Omental fat pad (tissue), 4 donors: Measurements from ENCODE around the gene AGXT. TPM values are rescaled to one million over a fixed set of nuclear protein-coding genes. Genes with fewer than 3 reads are reported as not detected.
A peak's percentile ranks its signal among the peaks of the same experiment; 100 is the strongest.

Source experiments
- ATAC-seq: fragments of 150-250 bp; one replicate; pipeline ENCODE4 v1.9.1; 2016; ENCODE audit warnings: mild to moderate bottlenecking, moderate library complexity; ENCODE audit not compliant: low FRiP score
- DNase-seq: peaks from one replicate; pipeline ENCODE4 v3.0.0-alpha.2; 2019; ENCODE audit warnings: low spot score
- total RNA-seq, 4 donors: library from RNA; depleted of rRNA; stranded (reverse); fragments of >200 nt; gene quantifications; one replicate each; pipeline ENCODE4 v1.1.0, GENCODE V29; 2016
- TF ChIP-seq, protein P1 (sequence below), 3 donors: fragments of 450-650 bp; IDR thresholded peaks; one replicate each; pipeline ENCODE4 v1.5.1; 2016 to 2017; ENCODE audit warnings: antibody characterized with exemption in 3 of 3, mild to moderate bottlenecking in 3 of 3, moderate library complexity in 2 of 3

The AGXT gene
- total RNA-seq, 4 donors from 2014 or later = 0.56 to 1.4 TPM; not detected in 2

DNA sequence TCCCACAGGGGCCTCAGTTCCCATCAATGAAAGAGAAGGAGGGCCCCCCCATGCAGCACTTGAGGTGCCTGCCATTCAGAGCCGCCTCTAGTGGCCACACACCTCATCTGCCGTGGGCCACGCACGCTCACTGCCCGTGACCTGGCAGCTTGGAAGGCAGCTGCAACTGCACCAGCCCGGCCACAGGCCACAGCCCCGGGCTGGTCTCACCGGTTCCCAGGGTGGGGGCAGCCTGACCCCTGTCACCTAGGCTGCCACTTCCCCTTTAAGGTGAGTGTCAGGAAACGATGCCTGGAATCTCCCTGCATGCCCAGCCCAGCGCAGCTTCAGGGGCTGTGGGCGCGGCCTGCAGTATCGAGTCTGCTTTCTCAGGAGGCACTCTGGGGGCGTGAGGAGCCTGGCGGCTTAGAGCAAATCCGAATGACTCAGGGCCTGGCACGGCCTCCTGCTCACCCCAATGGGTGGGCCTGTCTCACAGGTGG is 24.8 kb downstream of the AGXT start:
- ATAC-seq (peak; percentile 49), DNase-seq (no peak)
- TF ChIP-seq, protein P1, sequence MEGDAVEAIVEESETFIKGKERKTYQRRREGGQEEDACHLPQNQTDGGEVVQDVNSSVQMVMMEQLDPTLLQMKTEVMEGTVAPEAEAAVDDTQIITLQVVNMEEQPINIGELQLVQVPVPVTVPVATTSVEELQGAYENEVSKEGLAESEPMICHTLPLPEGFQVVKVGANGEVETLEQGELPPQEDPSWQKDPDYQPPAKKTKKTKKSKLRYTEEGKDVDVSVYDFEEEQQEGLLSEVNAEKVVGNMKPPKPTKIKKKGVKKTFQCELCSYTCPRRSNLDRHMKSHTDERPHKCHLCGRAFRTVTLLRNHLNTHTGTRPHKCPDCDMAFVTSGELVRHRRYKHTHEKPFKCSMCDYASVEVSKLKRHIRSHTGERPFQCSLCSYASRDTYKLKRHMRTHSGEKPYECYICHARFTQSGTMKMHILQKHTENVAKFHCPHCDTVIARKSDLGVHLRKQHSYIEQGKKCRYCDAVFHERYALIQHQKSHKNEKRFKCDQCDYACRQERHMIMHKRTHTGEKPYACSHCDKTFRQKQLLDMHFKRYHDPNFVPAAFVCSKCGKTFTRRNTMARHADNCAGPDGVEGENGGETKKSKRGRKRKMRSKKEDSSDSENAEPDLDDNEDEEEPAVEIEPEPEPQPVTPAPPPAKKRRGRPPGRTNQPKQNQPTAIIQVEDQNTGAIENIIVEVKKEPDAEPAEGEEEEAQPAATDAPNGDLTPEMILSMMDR (IDR thresholded peaks at IDR 0.05) = no peak

DNA sequence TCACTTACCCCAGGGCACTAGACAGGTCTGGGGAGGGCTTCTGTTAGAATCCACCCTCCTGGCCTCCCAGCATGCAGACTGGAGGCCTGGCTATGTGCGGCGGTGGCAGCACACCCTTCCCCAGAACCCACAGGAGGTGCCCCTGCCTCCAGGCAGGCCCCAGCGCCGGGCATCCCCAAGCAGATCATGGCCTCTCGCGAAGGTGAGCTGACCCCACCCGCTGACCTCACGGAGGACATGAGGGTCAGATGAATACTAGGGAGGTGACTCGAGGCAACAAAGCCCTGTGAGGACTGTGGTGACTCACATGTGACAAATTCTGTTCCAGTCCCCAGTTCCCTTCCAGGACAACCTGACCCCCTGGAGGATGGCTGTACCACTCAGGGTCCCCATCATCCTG is 25.4 kb downstream of the AGXT start:
- TF ChIP-seq, protein P1 (IDR thresholded peaks at IDR 0.05) = no peak
- DNase-seq (no peak), ATAC-seq (no peak)

DNA sequence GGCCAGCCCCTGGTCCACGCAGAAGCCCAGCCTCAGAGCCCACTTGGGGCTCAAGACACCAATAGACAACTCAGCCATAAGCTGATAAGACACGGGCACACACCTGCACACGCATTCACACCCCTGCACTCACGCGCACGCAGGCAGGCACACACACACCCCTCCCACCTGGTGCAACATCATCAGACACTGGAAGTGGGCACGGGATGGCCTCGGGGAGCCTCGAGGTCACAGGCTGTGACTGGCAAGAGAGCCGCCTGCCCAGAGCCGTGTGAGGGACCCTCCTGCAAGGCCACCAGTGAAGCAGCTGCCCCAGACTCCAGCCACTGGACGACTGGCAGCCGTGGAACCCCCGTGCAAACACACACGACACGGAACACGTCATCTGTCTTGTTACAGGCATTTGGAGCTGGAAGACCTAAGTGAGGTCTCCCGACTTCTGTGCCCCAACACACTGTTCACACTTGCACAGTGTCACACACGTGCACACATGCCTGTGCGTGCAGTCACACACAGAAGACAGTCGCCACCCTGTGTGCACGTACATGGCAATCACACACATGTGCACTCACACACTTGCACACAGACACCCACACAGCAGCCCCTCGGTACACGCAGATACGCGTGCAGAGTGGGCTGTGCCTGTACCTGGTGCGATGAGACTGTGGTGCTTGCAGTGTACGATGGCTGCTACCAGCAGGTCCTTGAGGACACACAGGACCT is 26.4 kb downstream of the AGXT start:
- TF ChIP-seq, protein P1 (IDR thresholded peaks at IDR 0.05) = no peak
- DNase-seq (no peak), ATAC-seq (no peak)

DNA sequence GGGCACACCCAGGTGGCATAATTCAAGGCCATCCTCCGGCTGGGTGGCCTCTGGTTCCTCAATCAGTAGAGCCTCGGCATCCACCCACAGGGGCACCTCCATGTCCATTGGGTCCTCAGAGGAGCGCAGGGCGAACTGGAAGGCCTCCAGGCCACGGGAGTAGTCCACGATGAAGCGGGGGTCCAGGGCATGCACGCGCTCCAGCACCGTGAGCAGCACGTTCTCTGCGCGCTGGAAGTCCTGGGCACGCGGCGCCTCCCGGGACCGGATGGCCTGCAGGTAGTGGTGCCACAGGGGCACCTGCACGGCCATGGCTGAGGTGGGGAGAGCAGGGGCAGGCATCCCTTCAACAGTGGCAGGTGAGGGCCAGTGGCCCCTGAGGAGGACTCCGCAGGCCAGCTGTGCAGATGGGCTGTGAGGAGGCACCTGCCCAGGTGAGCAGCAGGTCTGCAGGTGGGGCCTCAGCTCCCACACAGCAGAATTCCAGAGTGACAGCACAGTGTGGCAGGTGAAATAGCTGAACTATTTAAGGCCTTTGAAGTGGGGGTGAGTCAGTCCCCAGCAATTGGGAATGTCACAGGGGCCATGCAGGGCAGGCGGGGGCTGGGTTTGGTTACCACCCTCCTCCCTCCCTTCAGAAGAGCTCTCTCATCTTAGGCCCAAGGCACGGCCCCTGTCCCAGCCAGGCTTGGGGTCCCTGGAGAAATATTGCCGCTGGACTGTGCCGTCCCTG is 27.2 kb downstream of the AGXT start, which contains the start of gene MAB21L4:
Gene MAB21L4 (minus strand): TSS at position 501 of the 733 bp plus-strand sequence. CDS start 159 bp downstream, at position 342.
- no peak for DNase-seq
- no peak for ATAC-seq
- TF ChIP-seq, protein P1 (IDR thresholded peaks at IDR 0.05) = no peak

DNA sequence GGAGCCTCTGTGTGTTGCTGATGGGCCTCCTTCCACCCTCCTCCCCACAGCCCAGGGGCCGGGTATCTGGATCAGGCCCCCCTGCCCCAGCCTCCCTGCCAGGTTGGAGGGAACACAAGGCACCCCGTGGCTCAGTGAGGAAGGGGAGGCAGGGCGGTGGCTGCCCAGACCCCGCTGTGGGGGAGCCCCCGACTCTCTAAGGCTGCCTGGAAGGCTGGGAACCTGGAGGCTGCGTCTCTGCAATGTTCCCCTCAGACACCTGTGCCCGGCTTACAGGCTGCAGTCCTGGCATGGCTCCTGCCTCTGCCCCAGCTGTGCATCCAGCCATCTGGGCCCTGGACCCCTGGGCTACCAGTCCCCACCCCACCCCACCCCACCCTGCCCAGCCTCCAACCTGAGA is 27.8 kb downstream of the AGXT start:
- no peak for ATAC-seq
- TF ChIP-seq, protein P1 (IDR thresholded peaks at IDR 0.05) = no peak
- no peak for DNase-seq

DNA sequence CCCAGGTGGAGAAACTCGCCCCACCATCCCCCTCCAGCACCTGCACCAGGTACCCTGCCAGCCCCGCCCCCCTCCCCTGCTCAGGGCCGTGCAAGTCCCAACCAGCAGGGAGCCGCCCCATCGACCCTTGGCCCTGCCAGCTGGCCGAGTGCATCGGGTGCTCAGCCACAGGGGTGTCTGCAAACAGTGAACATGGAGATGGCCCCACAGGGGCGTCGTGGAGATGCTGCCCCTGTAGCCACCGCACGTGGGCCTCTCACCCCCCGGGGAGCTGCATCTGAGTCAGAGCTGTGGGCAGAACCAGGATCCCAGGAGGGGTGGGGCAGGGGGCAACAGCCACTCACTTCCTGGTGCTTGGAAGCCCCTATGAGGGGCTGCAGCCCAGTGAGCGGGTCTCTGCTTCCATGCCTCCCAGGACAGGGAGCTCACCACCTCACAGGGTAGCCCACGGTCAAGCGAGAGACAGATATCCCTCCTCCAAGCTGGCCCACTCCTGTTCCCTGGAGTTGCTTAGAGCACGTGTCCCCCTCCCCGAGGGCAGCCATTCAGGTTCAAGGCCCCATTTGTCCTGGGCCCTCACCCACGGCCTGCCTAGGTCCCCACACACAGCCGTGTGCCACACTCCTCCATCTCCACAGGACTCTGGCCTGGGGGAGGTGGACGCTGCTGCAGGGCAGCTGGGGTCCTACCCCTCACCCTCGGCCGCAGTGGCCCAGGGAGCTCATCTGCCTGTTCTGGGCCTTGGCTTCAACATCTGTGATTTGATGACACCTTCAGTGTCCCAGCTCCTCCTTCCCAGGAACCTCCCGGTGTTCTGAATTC is 28.5 kb downstream of the AGXT start:
- ATAC-seq (no peak), DNase-seq (no peak)
- TF ChIP-seq, protein P1 (IDR thresholded peaks at IDR 0.05) = no peak
